BJ (cell line): ENCODE measurements around the gene PODXL. TPM values are rescaled to one million over a fixed set of nuclear protein-coding genes. Genes with fewer than 3 reads are reported as not detected.

Experiments used
- CTCF ChIA-PET: fragments of 350-600 bp; formaldehyde crosslinking; extraction: SDS; loops from one replicate; lab custom pipeline; 2021; ENCODE audit warnings: antibody characterized with exemption, inconsistent platforms; lab: Yijun Ruan, JAX
- POLR2A ChIA-PET: fragments of 300-600 bp; sonication (Branson Sonifier 250); formaldehyde crosslinking; extraction: SDS; loops from one replicate; lab custom pipeline; 2021; ENCODE audit warnings: antibody characterized with exemption; lab: Charles Lee
- DNase-seq: peaks from one replicate; pipeline ENCODE4 v3.0.0-alpha.2; 2011; ENCODE audit warnings: low read depth
- H3K27me3 ChIP-seq: 2 replicates; pipeline ENCODE4 v1.6.0; 2011; ENCODE audit warnings: low read length; ENCODE audit not compliant: control insufficient read depth, insufficient read depth
- H3K36me3 ChIP-seq: 2 replicates; pipeline ENCODE4 v1.5.1; 2011; ENCODE audit warnings: low read length; ENCODE audit not compliant: control insufficient read depth, insufficient read depth
- H3K4me3 ChIP-seq: 2 replicates; pipeline ENCODE4 v1.5.1; 2011; ENCODE audit warnings: low read depth, mild to moderate bottlenecking, control low read depth, low read length
- polyA plus RNA-seq: library from polyadenylated mRNA; depleted of rRNA; stranded (reverse); fragments of >200 nt; gene quantifications from 2 replicates; pipeline ENCODE4 v1.2.3, GENCODE V29; 2011
- TF ChIP-seq, protein P1 (sequence below): IDR thresholded peaks from 2 replicates; pipeline ENCODE4 v1.5.1; 2011; ENCODE audit warnings: low read depth, mild to moderate bottlenecking, control low read depth, inconsistent platforms, low read length, moderate library complexity; ENCODE audit not compliant: insufficient read depth

PODXL gene
- polyA plus RNA-seq, 1 experiment, result 0.53 TPM

DNA sequence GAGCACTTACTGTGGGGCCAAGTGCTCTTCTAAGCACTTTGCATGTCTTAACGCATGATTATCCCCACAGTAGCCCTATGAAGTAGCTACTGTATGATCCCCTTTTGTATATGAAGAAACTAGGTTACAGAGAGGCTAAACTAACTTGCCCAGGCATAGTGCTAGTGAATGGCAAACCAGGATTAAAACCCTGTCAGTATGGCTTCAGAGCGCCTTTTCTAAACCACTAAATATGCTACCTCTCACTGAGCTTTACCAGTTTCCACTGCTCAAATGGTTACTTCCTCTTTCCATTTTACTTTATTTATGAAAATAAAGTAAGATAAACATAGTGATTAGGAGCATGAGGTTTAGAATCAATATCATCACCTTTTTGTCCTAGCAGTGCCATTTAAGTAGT, 73.6 kb downstream of the PODXL start:
- POLR2A ChIA-PET, result no interaction called here
- CTCF ChIA-PET, result no interaction called here
- TF ChIP-seq, protein P1, sequence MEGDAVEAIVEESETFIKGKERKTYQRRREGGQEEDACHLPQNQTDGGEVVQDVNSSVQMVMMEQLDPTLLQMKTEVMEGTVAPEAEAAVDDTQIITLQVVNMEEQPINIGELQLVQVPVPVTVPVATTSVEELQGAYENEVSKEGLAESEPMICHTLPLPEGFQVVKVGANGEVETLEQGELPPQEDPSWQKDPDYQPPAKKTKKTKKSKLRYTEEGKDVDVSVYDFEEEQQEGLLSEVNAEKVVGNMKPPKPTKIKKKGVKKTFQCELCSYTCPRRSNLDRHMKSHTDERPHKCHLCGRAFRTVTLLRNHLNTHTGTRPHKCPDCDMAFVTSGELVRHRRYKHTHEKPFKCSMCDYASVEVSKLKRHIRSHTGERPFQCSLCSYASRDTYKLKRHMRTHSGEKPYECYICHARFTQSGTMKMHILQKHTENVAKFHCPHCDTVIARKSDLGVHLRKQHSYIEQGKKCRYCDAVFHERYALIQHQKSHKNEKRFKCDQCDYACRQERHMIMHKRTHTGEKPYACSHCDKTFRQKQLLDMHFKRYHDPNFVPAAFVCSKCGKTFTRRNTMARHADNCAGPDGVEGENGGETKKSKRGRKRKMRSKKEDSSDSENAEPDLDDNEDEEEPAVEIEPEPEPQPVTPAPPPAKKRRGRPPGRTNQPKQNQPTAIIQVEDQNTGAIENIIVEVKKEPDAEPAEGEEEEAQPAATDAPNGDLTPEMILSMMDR, result no peak
- Histone ChIP-seq H3K27me3 (no peaks in the 10 kb centered on the region), H3K36me3 (peaks cover 2% of the 10 kb centered on the region; the same call in 1 of the 2 replicates), H3K4me3 (no peak overlapping the region)
- DNase-seq, result no peak

- DNase-seq, result no peak
- Histone ChIP-seq H3K4me3 (no peak overlapping the region), H3K36me3 (no peaks in the 10 kb centered on the region), H3K27me3 (no peaks in the 10 kb centered on the region)
- POLR2A ChIA-PET, result no interaction called here
- TF ChIP-seq, protein P1, result no peak
- CTCF ChIA-PET, result no interaction called here
Observed at GRCh38 chr7:131480384-131481315, 75.8 kb downstream of the PODXL start.

GRCh38 chr7:131476740-131477139, 79.7 kb downstream of the PODXL start:
- TF ChIP-seq, protein P1, result no peak
- ChIA-PET POLR2A (no interaction called here), CTCF (interaction anchor here (1.4 kb wide), 1 partner anchor 13 kb away, joined by 3 read pairs; no protein-coding TSS in a partner anchor)
- DNase-seq, result no peak
- Histone ChIP-seq H3K27me3 (no peaks in the 10 kb centered on the region), H3K4me3 (no peak overlapping the region), H3K36me3 (peaks cover 1% of the 10 kb centered on the region; the same call in 1 of the 2 replicates)

- DNase-seq, result no peak
- Histone ChIP-seq H3K36me3 (peaks cover 5% of the 10 kb centered on the region), H3K27me3 (no peaks in the 10 kb centered on the region), H3K4me3 (no peak overlapping the region)
- TF ChIP-seq, protein P1, result no peak
- ChIA-PET POLR2A (no interaction called here), CTCF (interaction anchor here (0.6 kb wide), 1 partner anchor 24 kb away, joined by 3 read pairs; no protein-coding TSS in a partner anchor)
Observed at GRCh38 chr7:131471250-131472004, 85.0 kb downstream of the PODXL start.

- Histone ChIP-seq H3K27me3 (no peaks in the 10 kb centered on the region), H3K36me3 (peaks cover 5% of the 10 kb centered on the region), H3K4me3 (no peak overlapping the region)
- no peak for DNase-seq
- TF ChIP-seq, protein P1, result no peak
- POLR2A ChIA-PET, result no interaction called here
- CTCF ChIA-PET, result interaction anchor here (1.0 to 1.6 kb wide), 2 partner anchors 8 to 77 kb away, joined by 3 to 4 read pairs; no protein-coding TSS in a partner anchor
Observed at GRCh38 chr7:131467788-131468187, 88.6 kb downstream of the PODXL start.
